HG02970 (cell line): ENCODE data around the gene MRPL42.
"Not testable (repeated sequence)": the region's sequence is repeated elsewhere in the genome, so short reads cannot be mapped to it uniquely, and the experiment has no call there.

Source experiments
- ATAC-seq: cut with Tn5 transposase; IDR thresholded peaks from one replicate; pipeline ENCODE4 v1.9.1; 2021; ENCODE audit warnings: mild to moderate bottlenecking, moderate library complexity, moderate number of reproducible peaks; ENCODE audit not compliant: unreplicated experiment, low FRiP score

Gene MRPL42

DNA sequence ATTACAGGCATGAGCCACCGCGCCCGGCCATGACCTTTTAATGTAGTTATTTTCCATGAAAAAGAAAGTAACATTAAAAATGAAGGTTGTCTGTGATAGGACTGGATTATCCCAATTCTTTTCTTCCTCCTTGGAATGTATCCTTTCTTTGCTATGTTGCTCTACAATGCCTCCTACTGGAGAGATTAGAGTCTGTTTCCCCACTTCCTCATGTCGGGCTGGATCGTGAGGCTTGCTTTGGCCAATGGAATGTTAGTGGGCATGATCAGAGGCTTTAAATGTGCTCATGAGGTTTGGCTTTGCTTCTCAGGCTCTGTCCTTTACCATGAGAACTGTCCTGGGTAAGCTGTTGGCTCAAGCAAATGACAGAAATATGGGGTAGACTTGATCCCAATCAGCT, 70.5 kb downstream of the MRPL42 start:
- ATAC-seq, result no peak

DNA sequence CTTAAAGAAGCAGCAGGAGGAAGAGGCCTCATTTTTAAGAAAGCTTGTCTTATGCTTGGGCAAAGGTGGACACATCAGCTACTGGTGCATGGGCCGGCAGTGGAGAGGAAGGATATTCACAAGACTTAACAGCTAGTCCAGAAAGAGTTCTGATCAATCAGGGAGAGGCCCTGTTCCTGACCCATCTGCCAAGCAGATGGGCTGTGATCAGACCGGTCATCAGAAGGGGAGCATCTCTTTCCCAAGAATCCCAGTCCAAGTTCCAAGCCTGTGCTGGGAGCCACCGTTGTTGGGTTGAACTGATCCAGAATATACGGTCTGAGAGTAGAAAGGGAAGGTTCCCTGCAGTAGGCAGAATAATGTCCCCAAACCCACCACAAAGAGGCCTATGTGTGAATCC, 72.5 kb downstream of the MRPL42 start:
- ATAC-seq, result no peak

DNA sequence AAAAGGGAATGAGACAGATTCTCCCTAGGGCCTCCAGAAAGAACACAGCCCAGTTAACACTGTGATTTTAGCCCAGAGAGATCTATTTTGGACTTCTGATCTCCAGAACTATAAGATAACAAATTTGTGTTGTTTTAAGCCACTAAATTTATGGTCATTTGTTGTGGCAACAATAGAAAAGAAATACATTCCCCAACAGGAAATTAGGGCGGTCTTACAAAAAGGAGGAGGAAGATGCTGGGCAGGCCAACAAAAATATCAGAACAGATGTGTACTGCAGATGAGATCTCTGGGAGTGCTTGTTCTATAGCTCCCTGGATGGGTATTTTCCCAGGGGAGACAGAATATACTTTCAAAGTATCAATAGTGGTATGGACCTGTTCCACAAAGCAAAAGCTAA, 73.2 kb downstream of the MRPL42 start:
- no peak for ATAC-seq

DNA sequence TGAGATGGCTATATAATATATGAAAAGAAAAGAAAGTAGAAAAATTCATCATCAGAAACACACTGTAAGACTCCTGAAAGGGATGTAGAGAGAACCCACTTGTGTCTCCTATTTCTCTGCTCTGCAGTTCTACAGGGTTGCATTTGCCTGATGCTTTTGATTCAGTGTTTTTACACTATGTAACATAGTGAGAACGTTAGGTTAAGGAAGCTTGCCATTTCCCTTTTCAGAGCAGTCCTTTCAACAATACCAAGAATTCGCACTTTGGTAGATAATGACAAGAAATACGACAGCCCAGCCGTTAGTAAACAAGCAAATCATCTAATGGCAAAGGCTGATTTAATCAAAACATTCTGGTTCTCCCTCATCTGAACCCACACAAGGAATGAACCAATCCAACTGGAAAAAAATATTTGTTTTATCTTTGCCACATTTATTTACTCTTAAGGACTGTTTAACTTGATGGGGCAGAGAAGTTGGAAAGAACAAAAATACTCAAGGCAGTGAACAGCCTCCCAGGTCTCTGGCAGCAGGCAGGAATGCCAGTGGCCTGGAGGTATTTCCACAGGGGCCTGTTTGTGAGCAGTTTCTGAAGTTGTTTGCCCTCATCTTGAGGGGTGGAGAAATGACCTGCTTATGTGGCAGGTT, 74.4 kb downstream of the MRPL42 start:
- no peak for ATAC-seq

DNA sequence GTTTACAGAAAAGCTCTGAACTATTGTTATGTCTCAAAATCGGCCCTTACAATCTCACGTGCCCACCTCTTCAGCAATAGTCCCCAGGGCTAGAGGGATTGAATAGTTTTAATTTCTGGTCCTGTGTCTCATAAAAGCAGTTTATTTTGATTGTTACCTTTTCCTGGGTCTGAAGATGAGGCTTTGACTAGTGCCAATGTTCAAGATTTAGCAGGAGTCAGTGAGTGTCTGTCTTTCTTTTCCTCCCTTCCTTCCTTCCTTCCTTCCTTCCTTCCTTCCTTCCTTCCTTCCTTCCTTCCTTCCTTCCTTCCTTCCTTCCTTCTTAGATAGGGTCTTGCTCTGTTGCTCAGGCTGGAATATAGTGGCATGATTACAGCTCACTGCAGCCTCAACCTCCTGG, 80.5 kb downstream of the MRPL42 start:
- no peak for ATAC-seq

DNA sequence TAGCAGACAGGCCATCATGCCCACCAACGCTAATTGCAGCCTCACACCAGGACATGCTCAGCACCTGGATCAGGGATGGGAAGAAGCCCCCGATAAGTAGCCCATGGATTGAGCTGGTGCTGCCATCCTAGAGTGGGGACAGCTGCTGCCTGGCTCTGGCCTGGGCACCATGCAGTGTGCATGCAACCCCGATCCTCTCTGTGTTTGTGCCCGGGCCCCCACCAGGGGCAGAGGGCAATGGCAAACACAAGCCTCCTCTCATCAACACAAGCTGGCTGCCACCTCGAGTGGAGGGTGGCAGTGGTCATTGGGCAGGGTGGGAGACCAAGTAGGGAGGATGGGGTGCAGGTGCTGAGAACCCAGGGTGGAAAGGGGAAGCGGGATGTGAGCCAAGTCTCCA, 81.9 kb downstream of the MRPL42 start:
- ATAC-seq, result no peak

DNA sequence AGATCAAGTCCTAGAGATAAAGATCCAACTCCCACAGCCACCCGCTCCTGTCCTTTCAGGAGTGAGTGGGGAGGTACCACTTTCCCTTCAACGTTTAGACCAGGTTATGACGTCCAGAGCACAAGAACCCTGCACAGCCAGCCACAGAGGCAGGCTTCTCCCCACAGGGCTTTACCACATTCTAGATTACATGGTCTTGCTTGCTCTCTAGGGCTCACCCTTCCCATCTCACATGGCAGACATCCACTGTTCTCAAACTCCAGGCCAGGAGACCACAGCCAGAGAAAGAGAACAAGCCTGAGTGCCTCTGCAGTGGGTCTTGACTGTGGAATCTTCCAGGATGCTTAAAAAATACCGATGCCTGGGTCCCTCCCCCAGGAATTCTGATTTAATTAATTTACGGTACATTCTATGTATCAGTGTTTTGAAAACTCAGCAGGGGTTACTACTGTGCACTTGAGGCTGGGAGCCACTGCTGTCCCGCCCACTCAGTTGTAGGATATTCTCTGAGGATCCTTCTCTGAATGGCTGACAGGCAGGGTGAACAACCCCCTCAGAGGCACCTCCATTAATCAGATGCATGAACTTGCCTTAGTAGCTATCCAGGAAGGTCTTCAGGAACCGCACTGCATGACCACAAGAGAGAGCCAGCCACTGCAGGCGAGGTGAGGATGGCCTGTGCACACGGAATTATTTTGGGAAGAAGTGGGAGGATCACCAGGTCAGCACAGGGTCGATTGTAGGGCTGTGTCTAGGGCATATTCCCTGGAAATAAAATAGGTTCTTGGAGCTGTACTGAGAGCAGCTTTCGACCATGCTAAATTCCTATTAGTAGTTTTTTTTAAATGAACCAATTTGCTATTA, 83.7 kb downstream of the MRPL42 start:
- ATAC-seq, result no peak

DNA sequence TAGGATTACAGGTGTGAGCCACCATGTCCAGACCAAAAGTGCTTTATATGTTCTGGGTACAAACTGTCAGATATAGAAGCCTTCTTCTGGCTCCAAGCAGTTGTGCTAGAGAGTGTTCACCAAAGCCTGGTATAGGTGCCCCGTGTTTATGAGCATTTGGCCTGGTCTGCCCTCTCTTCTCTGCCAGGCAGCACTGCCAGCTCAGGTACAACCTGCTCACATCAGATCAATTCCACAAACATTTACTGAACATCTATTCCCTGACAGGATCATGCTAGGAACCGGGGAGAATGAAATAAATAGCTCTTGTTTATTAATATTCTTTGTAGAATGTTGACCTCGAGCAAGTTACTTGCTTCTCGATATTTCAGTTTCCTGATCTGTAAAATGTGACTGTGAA, 85.1 kb downstream of the MRPL42 start:
- ATAC-seq, result no peak

DNA sequence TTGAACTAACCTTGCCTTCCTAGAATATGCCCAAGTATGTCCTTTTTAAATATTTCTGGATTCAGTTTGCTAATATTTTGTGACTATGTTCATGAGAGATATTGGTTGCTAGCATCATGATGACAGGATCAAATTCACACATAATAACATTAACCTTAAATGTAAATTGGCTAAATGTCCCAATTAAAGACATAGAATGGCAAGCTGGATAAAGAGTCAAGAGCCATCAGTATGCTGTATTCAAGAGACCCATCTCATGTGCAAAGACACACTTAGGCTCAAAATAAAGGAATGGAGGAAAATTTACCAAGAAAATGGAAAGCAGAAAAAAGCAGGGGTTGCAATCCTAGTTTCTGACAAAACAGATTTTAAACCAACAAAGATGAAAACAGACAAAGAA, 90.6 kb downstream of the MRPL42 start:
- not testable (repeated sequence) for ATAC-seq

DNA sequence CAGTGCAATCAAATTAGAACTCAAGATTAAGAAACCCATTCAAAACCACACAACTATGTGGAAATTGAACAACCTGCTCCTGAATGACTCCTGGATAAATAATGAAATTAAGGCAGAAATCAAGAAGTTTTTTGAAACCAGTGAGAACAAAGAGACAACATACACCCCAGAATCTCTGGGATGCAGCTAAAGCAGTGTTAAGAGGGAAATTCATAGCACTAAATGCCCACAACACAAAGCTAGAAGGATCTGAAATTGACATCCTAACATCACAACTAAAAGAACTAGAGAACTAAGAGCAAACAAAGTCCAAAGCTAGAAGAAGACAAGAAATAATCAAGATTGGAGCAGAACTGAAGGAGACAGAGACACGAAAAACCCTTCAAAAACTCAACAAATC, 91.4 kb downstream of the MRPL42 start:
- not testable (repeated sequence) for ATAC-seq

DNA sequence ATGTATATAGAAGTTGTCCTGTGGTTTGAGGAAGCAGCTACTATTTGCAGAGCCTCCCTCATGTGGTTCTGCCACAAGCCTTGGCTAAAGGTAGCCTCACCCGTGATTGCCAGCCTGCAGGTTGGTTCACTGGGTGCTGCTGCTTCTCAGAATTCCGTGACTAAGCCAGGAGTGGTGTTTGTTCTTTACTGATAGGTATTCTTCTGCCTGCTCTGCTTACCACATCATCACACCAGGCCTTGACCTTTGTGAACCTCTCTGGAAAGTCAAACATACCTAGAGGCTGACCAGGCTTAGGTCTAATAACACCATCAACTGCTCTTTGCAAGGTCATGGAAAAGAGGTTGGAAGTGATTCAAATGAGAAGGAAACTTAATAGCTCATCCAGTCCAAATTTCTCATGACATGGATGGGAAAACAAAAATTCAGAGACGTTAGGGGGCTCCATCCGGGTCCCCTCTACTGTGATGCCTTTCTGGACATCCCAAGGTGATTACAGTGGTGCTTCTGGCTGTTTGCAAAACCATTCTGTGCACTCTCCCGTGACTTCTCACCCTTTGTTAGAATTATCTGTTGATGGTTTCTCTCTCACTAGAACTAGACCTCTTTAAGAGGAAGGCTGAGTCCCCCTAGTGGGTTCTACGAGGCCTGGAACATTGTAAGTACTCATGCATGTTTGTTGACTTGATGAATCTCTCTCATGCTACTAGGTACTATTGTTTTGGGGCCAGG, 96.7 kb downstream of the MRPL42 start:
- ATAC-seq, result no peak

DNA sequence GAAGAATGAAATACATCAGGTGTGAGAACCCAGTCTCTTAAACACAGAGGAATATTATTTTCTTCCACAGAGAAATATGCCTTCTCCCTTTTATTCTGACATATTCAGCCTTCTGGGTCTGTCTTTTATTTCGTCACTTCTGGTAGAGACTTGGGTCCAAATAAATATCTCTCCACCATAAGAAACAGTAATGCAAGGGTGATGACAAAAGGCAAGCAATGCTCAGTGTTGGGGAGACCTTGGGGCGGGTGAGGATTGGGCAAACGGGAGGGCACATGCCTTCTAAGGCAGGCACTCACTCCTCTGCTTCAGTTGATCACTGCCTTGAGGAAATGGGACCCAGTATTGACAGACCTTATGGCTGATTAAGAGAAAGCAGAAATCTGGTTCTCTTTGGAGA, 98.4 kb downstream of the MRPL42 start:
- no peak for ATAC-seq
